Adrenal gland (tissue), 12 donors: ENCODE results near the gene SLC26A2. TPM values are rescaled to one million over a fixed set of nuclear protein-coding genes. Genes with fewer than 3 reads are reported as not detected.
A peak's percentile ranks its signal among the peaks of the same experiment; 100 is the strongest.

ENCODE experiments used
- DNase-seq, 7 donors: peaks; one replicate each; pipeline ENCODE4 v3.0.0-alpha.2; 2019 to 2020
- H3K27ac ChIP-seq, 5 donors: fragments of 200-600 bp; sonication (generic) in 4 of 5; 1 replicate in 3 of 5; 2 replicates in 2 of 5; pipeline versions ENCODE4 v1.5.1 to v1.8.0; 2016 to 2020; ENCODE audit warnings: mild to moderate bottlenecking in 1 of 5
- H3K27me3 ChIP-seq: fragments of 200-600 bp; 2 replicates; pipeline ENCODE4 v1.8.0; 2021
- H3K36me3 ChIP-seq, 2 donors: fragments of 200-600 bp; replicated peaks in 1 of 2; 1 replicate in 1 of 2; 2 replicates in 1 of 2; pipeline versions ENCODE4 v1.5.1 to v1.8.0; 2018 to 2022
- H3K4me1 ChIP-seq, 2 donors: fragments of 200-600 bp; replicated peaks in 1 of 2; 1 replicate in 1 of 2; 2 replicates in 1 of 2; pipeline versions ENCODE4 v1.5.1 to v1.8.0; 2018 to 2021
- H3K4me3 ChIP-seq, 4 donors: fragments of 200-600 bp; sonication (generic) in 3 of 4; one replicate each; pipeline ENCODE4 v1.5.1; 2016 to 2018
- H3K9me3 ChIP-seq, 3 donors: fragments of 200-600 bp; sonication (generic) in 1 of 3; replicated peaks in 1 of 3; 1 replicate in 2 of 3; 2 replicates in 1 of 3; pipeline versions ENCODE4 v1.5.1 to v1.8.0; 2016 to 2021
- CTCF ChIP-seq, 6 experiments: fragments of 450-650 bp in 4 of 6; fragments of 200-600 bp in 2 of 6; sonication (generic) in 1 of 6; IDR thresholded peaks; 1 replicate in 5 of 6; 2 replicates in 1 of 6; pipeline versions ENCODE4 v1.5.1 to v1.8.0; 2016 to 2021; ENCODE audit warnings: antibody characterized with exemption in 6 of 6, mild to moderate bottlenecking in 2 of 6, moderate library complexity in 1 of 6
- POLR2A ChIP-seq, 2 donors: fragments of 450-650 bp; IDR thresholded peaks; one replicate each; pipeline ENCODE4 v1.6.1; 2017; ENCODE audit warnings: antibody characterized with exemption in 2 of 2, mild to moderate bottlenecking in 2 of 2, moderate library complexity in 1 of 2
- WGBS, 4 donors: extraction: QIAGEN DNeasy Blood & Tissue Kit in 2 of 4; methylation state at CpG; one replicate each; pipeline versions ENCODE4 v1.1.5 to v1.1.7; 2013 to 2017; 5-methylcytosine and 5-hydroxymethylcytosine counted together
- intact Hi-C, 2 donors: fragments of 100-400 bp; cut with DNase I; formaldehyde crosslinking; loops; one replicate each; pipeline versions ENCODE4 v1.14.1 to v1.15.0; 2022 to 2023
- polyA plus RNA-seq, 3 donors: library from polyadenylated mRNA; stranded (reverse); fragments of 200-250 nt in 2 of 3; fragments of 350-450 nt in 1 of 3; fragmentation: Illumina TruSeq in 1 of 3; extraction: RNeasy Lipid Tissue Mini Kit (QIAGEN cat#74804) in 1 of 3; gene quantifications; one replicate each; pipeline ENCODE4 v1.2.3, GENCODE V29; 2013 to 2014
- total RNA-seq, 9 donors: library from RNA; depleted of rRNA in 4 of 9; stranded (reverse); fragments of >200 nt in 4 of 9; fragments of 120-200 nt in 1 of 9; fragmentation: NEBNext Ultra II Directional in 1 of 9; extraction: Animal tissue kit (Norgen Biotek cat#: 25700) in 1 of 9; gene quantifications; one replicate each; pipeline versions ENCODE4 v1.1.0 to v1.2.4, GENCODE V29; 2013 to 2023
- donor health status: healthy with polysubstance abuse.
- donor health status: Bipolar disorder and iron deficiency.
- donor health status: DM: yes; HTN: yes; CAD: no.
- donor health status: DM: no; HTN: no; CAD: no.
- donor health status: DM: no; HTN: no; CAD: no.
- donor health status: DM: yes; HTN: yes; CAD: no.

Gene SLC26A2
- total and polyA plus RNA-seq, 12 donors: 7.2 to 228 (median 49.0) TPM

GRCh38 chr5:149937610-149938009 lies 22.9 kb upstream of the SLC26A2 start:
- H3K27ac ChIP-seq: peak overlapping the region; percentile 88 to 96 (median 91)
- peaks cover 12 to 24% of the 10 kb centered on the region in 2 donors for H3K4me1 ChIP-seq
- intact Hi-C loops: no loop called here
- TF ChIP-seq CTCF (IDR thresholded peaks at IDR 0.05) (no peak), POLR2A (IDR thresholded peaks at IDR 0.05) (no peak)
- no peaks in the 10 kb centered on the region for H3K27me3 ChIP-seq
- peak in 1 of 7 donors; percentile 20 for DNase-seq
- 68 to 93% (median 82%) methylated on average over 1 of the region's 1 CpG for WGBS, 4 donors
- H3K4me3 ChIP-seq: no peak overlapping the region
- H3K9me3 ChIP-seq: no peaks in the 10 kb centered on the region
- H3K36me3 ChIP-seq: no peaks in the 10 kb centered on the region

- peak overlapping the region; percentile 88 to 96 (median 91) for H3K27ac ChIP-seq
- H3K36me3 ChIP-seq: no peaks in the 10 kb centered on the region
- no peaks in the 10 kb centered on the region for H3K27me3 ChIP-seq
- no peak overlapping the region for H3K4me3 ChIP-seq
- intact Hi-C loops: no loop called here
- 17 to 36% (median 18%) methylated on average over 2 of the region's 2 CpGs for WGBS, 4 donors
- TF ChIP-seq CTCF (IDR thresholded peaks at IDR 0.05) (no peak), POLR2A (IDR thresholded peaks at IDR 0.05) (no peak)
- H3K9me3 ChIP-seq: no peaks in the 10 kb centered on the region
- peaks cover 12 to 24% of the 10 kb centered on the region in 2 donors for H3K4me1 ChIP-seq
- peak; percentile 59 to 86 (median 77) for DNase-seq
These were observed 22.3 kb upstream of the SLC26A2 start for GRCh38 chr5:149938279-149938678.

GRCh38 chr5:149938791-149939358 lies 21.7 kb upstream of the SLC26A2 start:
- 38 to 54% (median 48%) methylated on average over 6 of the region's 6 CpGs for WGBS, 4 donors
- peak; percentile 69 to 93 (median 89) for DNase-seq
- peak overlapping the region; percentile 88 to 96 (median 91) for H3K27ac ChIP-seq

GRCh38 chr5:149939546-149939945 lies 21.0 kb upstream of the SLC26A2 start:
- H3K36me3 ChIP-seq: no peaks in the 10 kb centered on the region
- no peaks in the 10 kb centered on the region for H3K9me3 ChIP-seq
- no peak overlapping the region for H3K4me3 ChIP-seq
- peak in 1 of 7 donors; percentile 43 for DNase-seq
- H3K27me3 ChIP-seq: no peaks in the 10 kb centered on the region
- TF ChIP-seq CTCF (IDR thresholded peaks at IDR 0.05) (no peak), POLR2A (IDR thresholded peaks at IDR 0.05) (no peak)
- H3K4me1 ChIP-seq: peaks cover 12 to 24% of the 10 kb centered on the region in 2 donors
- H3K27ac ChIP-seq: peak overlapping the region; percentile 88 to 96 (median 91)
- 36 to 47% (median 38%) methylated on average over 6 of the region's 6 CpGs for WGBS, 4 donors
- intact Hi-C loops: no loop called here

More at GRCh38 chr5:149938791-149939358, 21.7 kb upstream of the SLC26A2 start:
- no peaks in the 10 kb centered on the region for H3K27me3 ChIP-seq
- no peaks in the 10 kb centered on the region for H3K36me3 ChIP-seq
- no peaks in the 10 kb centered on the region for H3K9me3 ChIP-seq
- peaks cover 12 to 24% of the 10 kb centered on the region in 2 donors for H3K4me1 ChIP-seq
- TF ChIP-seq POLR2A (IDR thresholded peaks at IDR 0.05): peak in 1 of 2 donors; percentile 72
- no peak for TF ChIP-seq CTCF (IDR thresholded peaks at IDR 0.05)
- intact Hi-C loops: no loop called here
- H3K4me3 ChIP-seq: no peak overlapping the region
